GM23248 (cell line): ENCODE measurements around the gene MPZL1. TPM values are rescaled to one million over a fixed set of nuclear protein-coding genes. Genes with fewer than 3 reads are reported as not detected.

Source experiments
- DNase-seq: peaks from one replicate; pipeline ENCODE4 v3.0.0-alpha.2; 2015
- H2AFZ ChIP-seq: fragments of 200-600 bp; sonication (generic); 2 replicates; pipeline ENCODE4 v1.6.1; 2016; ENCODE audit warnings: antibody characterized with exemption
- H3F3A ChIP-seq: fragments of 200-600 bp; sonication (generic); 2 replicates; pipeline ENCODE4 v1.6.1; 2016; ENCODE audit warnings: mild to moderate bottlenecking, antibody characterized with exemption, mixed run types; ENCODE audit not compliant: insufficient read depth
- H3K27ac ChIP-seq: fragments of 200-600 bp; sonication (generic); 2 replicates; pipeline ENCODE4 v1.5.1; 2016; ENCODE audit warnings: mild to moderate bottlenecking
- H3K27me3 ChIP-seq: fragments of 200-600 bp; sonication (generic); replicated peaks from 2 replicates; pipeline ENCODE4 v1.6.1; 2016; ENCODE audit warnings: mild to moderate bottlenecking; ENCODE audit not compliant: insufficient read depth
- H3K36me3 ChIP-seq: fragments of 200-600 bp; sonication (generic); 2 replicates; pipeline ENCODE4 v1.6.1; 2016; ENCODE audit warnings: low read depth, mild to moderate bottlenecking
- H3K4me1 ChIP-seq: fragments of 200-600 bp; sonication (generic); 2 replicates; pipeline ENCODE4 v1.6.1; 2016; ENCODE audit warnings: mild to moderate bottlenecking; ENCODE audit not compliant: insufficient read depth
- H3K4me2 ChIP-seq: fragments of 200-600 bp; sonication (generic); one replicate; pipeline ENCODE4 v1.6.1; 2016; ENCODE audit warnings: mild to moderate bottlenecking; ENCODE audit not compliant: unreplicated experiment
- H3K4me3 ChIP-seq: fragments of 200-600 bp; sonication (generic); 2 replicates; pipeline ENCODE4 v1.5.1; 2016; ENCODE audit warnings: mild to moderate bottlenecking
- H3K79me2 ChIP-seq: fragments of 200-600 bp; sonication (generic); 2 replicates; pipeline ENCODE4 v1.6.1; 2016; ENCODE audit warnings: mild to moderate bottlenecking; ENCODE audit not compliant: insufficient read depth
- H3K9ac ChIP-seq: fragments of 200-600 bp; sonication (generic); 2 replicates; pipeline ENCODE4 v1.6.1; 2016; ENCODE audit warnings: mild to moderate bottlenecking
- H3K9me2 ChIP-seq: fragments of 200-600 bp; sonication (generic); 2 replicates; pipeline ENCODE4 v1.6.1; 2016; ENCODE audit warnings: mixed run types, mild to moderate bottlenecking, moderate library complexity; ENCODE audit not compliant: insufficient read depth
- H3K9me3 ChIP-seq: fragments of 200-600 bp; sonication (generic); one replicate; pipeline ENCODE4 v1.6.1; 2017; ENCODE audit warnings: low read depth
- H4K20me1 ChIP-seq: fragments of 200-600 bp; sonication (generic); 2 replicates; pipeline ENCODE4 v1.6.0; 2016; ENCODE audit not compliant: insufficient read depth
- EZH2 ChIP-seq: fragments of 200-600 bp; sonication (generic); IDR thresholded peaks from 2 replicates; pipeline ENCODE4 v1.6.1; 2018; ENCODE audit warnings: antibody characterized with exemption, mild to moderate bottlenecking; ENCODE audit not compliant: insufficient read depth, poor library complexity, severe bottlenecking
- EZH2phosphoT487 ChIP-seq: fragments of 200-600 bp; sonication (generic); IDR thresholded peaks from 2 replicates; pipeline ENCODE4 v1.6.1; 2018; ENCODE audit warnings: antibody characterized with exemption, moderate library complexity, mild to moderate bottlenecking, low read depth; ENCODE audit not compliant: insufficient read depth
- WGBS, 2 experiments: methylation state at CpG; one replicate each; pipeline ENCODE4 v1.1.6; 2015 to 2017; ENCODE audit warnings: low lambda C conversion rate in 2 of 2, low coverage in 1 of 2; ENCODE audit errors: missing lambda C conversion rate in 2 of 2; 5-methylcytosine and 5-hydroxymethylcytosine counted together
- in situ Hi-C: fragments of 300-500 bp; cut with MboI; formaldehyde crosslinking; loops from 2 replicates; pipeline ENCODE4 v1.15.0; 2020
- polyA plus RNA-seq: library from polyadenylated mRNA; unstranded; fragments of >200 nt; fragmentation: Nextera tagmentation; extraction: Ambion mirVana; gene quantifications from 2 replicates; pipeline ENCODE4 v1.2.1, GENCODE V29; 2016
- total RNA-seq: library from RNA; depleted of rRNA; stranded (reverse); fragments of >200 nt; shearing (Covaris generic); gene quantifications from 2 replicates; pipeline ENCODE4 v1.2.3, GENCODE V29; 2014

The MPZL1 gene
- total and polyA plus RNA-seq, 2 experiments from 2014 or later: 144 to 284 TPM

DNA sequence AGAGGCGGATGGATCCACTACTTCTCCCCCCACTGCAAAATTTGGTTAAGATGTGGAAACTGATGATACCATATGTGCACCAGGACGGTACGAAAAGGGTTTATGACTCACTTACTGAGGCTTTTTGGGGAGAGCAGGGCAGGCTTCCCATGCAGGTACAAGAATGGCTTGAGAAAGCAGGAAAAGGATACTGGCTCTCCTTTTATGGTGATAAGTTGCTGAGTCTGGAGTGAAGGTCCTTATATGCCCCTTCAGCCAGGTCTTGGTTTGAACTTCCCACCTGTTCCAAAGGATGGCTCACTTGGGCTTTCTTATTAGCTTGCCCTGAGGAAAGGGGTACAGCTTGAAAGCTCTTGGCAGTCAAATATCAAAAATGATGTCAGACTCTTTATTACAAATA, 23.1 kb downstream of the MPZL1 start:
- Histone ChIP-seq H3K4me2 (no peak overlapping the region), H3K9me3 (no peaks in the 10 kb centered on the region), H3K4me3 (no peak overlapping the region), H4K20me1 (peaks cover 7% of the 10 kb centered on the region; the same call in 1 of the 2 replicates), H3K27ac (no peak overlapping the region), H3K79me2 (peaks cover 100% of the 10 kb centered on the region), H3K36me3 (no peaks in the 10 kb centered on the region), H3K9ac (no peak overlapping the region), H3K27me3 (no peaks in the 10 kb centered on the region), H3F3A (peaks cover 32% of the 10 kb centered on the region), H3K4me1 (peaks cover 44% of the 10 kb centered on the region), H2AFZ (no peak overlapping the region), H3K9me2 (no peaks in the 10 kb centered on the region; the same call in 1 of the 2 replicates)
- DNase-seq: no peak
- in situ Hi-C loops: no loop called here
- 69 to 82% methylated on average over 3 of the region's 3 CpGs for WGBS, 2 experiments
- TF ChIP-seq EZH2phosphoT487 (no peak), EZH2 (no peak)

DNA sequence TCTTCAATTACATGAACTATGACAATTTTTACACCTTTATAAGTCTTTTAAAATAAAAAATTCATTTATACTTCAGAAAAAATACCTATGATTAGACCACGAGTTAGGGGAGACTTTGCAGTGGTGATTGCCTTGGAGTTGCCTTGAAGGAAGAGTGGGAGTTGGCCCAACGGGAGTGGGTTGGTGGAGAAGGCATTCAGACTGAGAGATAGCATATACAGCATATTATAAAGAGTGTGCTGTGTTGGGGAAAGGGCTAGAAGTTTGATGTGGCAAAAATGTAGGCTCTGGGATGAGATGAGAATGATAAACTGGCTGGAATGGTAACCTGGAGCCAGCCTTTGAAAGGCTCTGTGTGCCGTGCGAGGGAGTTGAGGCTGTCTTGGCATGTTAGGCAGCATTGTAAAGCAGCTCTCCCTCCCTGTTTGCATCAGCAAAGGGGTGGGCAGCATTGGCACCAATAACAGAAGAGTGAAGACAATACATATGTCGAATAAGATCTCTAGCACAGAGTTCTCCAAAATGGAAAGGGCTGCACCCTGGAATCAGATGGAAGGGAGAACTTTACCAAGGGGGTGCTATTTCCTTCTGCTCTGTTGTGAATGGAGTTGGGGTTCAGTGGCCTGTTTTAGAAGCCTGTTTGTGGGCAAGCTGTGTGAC, 24.4 kb downstream of the MPZL1 start:
- in situ Hi-C loops: no loop called here

DNA sequence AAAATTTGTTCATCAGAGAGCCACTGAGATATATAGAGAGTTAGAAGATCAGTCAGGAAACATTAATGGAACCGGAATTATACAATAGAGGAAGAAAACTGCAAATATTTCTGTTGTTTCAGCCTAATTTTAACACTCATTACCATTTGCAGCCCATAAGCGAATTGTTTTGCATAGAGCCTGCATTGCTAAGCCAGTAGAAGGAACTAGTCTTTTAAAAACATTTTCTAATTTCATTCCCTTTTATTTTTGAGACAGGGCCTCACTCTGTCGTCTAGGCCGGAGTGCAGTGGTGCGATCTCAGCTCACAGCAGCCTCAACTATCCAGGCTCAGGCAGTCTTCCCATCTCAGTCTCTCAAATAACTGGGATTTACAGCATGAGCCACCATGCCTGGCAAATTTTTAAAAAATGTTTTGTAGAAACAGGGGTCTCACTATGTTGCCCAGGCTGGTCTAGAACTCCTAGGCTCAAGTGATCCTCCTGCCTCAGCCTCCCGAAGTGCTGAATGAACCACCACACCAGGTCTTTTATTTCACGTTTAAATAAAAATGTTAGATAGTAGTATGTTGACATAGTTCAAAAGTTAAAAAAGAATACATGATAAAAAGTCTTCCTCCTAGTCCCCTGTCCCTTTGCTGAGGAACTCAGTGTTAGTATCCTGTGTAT, 25.3 kb downstream of the MPZL1 start:
- H3K9me3 ChIP-seq: no peaks in the 10 kb centered on the region
- WGBS, 2 experiments: 80 to 82% methylated on average over 7 of the region's 7 CpGs
- H3K36me3 ChIP-seq: no peaks in the 10 kb centered on the region
- H3K4me2 ChIP-seq: no peak overlapping the region
- H3K9me2 ChIP-seq: peaks cover 4% of the 10 kb centered on the region
- no peak overlapping the region for H3K27ac ChIP-seq
- peaks cover 100% of the 10 kb centered on the region for H3K79me2 ChIP-seq
- H3K27me3 ChIP-seq: no peaks in the 10 kb centered on the region
- no peak overlapping the region for H3K4me3 ChIP-seq
- no peak overlapping the region for H3K9ac ChIP-seq
- DNase-seq: no peak
- no peak for TF ChIP-seq EZH2phosphoT487
- TF ChIP-seq EZH2: no peak
- no peak overlapping the region for H2AFZ ChIP-seq
- H3K4me1 ChIP-seq: peaks cover 66% of the 10 kb centered on the region
- H3F3A ChIP-seq: peaks cover 42% of the 10 kb centered on the region
- in situ Hi-C loops: no loop called here
- peaks cover 7% of the 10 kb centered on the region; the same call in 1 of the 2 replicates for H4K20me1 ChIP-seq

More for the DNA sequence above, 24.4 kb downstream of the MPZL1 start:
- TF ChIP-seq EZH2 (no peak), EZH2phosphoT487 (no peak)
- no peak overlapping the region for H2AFZ ChIP-seq
- no peaks in the 10 kb centered on the region for H3K27me3 ChIP-seq
- H4K20me1 ChIP-seq: peaks cover 7% of the 10 kb centered on the region; the same call in 1 of the 2 replicates
- peaks cover 3% of the 10 kb centered on the region for H3K9me2 ChIP-seq
- H3F3A ChIP-seq: peaks cover 36% of the 10 kb centered on the region
- 75 to 79% methylated on average over 5 of the region's 5 CpGs for WGBS, 2 experiments
- H3K4me2 ChIP-seq: no peak overlapping the region
- no peaks in the 10 kb centered on the region for H3K9me3 ChIP-seq
- no peak overlapping the region for H3K4me3 ChIP-seq
- no peaks in the 10 kb centered on the region for H3K36me3 ChIP-seq
- no peak for DNase-seq
- H3K27ac ChIP-seq: no peak overlapping the region
- peaks cover 100% of the 10 kb centered on the region for H3K79me2 ChIP-seq
- H3K9ac ChIP-seq: no peak overlapping the region
- peaks cover 56% of the 10 kb centered on the region for H3K4me1 ChIP-seq

DNA sequence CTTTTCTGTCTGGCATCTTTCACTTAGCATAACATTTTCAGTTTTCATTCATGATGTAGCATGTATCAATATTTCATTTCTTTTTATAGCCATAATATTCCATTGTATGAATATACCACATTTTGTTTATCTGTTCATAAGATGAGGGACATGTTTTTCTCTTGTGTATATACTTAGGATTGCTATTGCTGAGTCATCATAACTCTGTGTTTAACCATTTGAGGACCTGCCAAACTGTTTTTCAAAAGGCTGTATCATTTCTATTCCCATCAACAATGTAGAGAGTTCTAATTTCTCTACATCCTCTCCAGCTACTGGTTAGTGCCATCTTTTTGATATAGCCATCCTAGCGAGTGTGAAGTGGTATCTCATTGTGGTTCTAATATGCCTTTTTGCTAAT, 26.2 kb downstream of the MPZL1 start:
- Histone ChIP-seq H2AFZ (no peak overlapping the region), H3K9me3 (no peaks in the 10 kb centered on the region), H3K4me1 (peaks cover 74% of the 10 kb centered on the region), H3K79me2 (peaks cover 100% of the 10 kb centered on the region), H3K27me3 (no peaks in the 10 kb centered on the region), H3F3A (peaks cover 41% of the 10 kb centered on the region), H4K20me1 (peaks cover 7% of the 10 kb centered on the region; the same call in 1 of the 2 replicates), H3K27ac (no peak overlapping the region), H3K9me2 (peaks cover 4% of the 10 kb centered on the region), H3K36me3 (no peaks in the 10 kb centered on the region), H3K4me2 (no peak overlapping the region), H3K4me3 (no peak overlapping the region), H3K9ac (no peak overlapping the region)
- no peak for TF ChIP-seq EZH2phosphoT487
- TF ChIP-seq EZH2: no peak
- 94 to 100% methylated on average over 1 of the region's 1 CpG for WGBS, 2 experiments
- in situ Hi-C loops: no loop called here
- DNase-seq: no peak
